H1 (cell line): Measurements from ENCODE around the gene AKR1C2.

Experiments
- CBX5 ChIP-seq: fragments of 300-800, 300-1000 bp; sonication (generic); IDR thresholded peaks from 2 replicates; pipeline ENCODE4 v1.7.1; 2016; ENCODE audit warnings: antibody characterized with exemption, low read length, low read depth
- CHD2 ChIP-seq: IDR thresholded peaks from 2 replicates; pipeline ENCODE4 v1.6.1; 2012; ENCODE audit warnings: low read length, improper control_type of control experiment
- EP300 ChIP-seq, 2 experiments: IDR thresholded peaks; 1 replicate in 1 of 2; 2 replicates in 1 of 2; pipeline ENCODE4 v1.6.1; 2011 to 2012; ENCODE audit warnings: low read depth in 2 of 2, low read length in 2 of 2, mild to moderate bottlenecking in 2 of 2, borderline replicate concordance in 1 of 2, inconsistent platforms in 1 of 2, moderate library complexity in 1 of 2
- EZH2 ChIP-seq: fragments of 200-600 bp; sonication (generic); IDR thresholded peaks from 2 replicates; pipeline ENCODE4 v1.7.1; 2012; ENCODE audit warnings: low read depth, mild to moderate bottlenecking, moderate library complexity, low read length, inconsistent platforms; ENCODE audit not compliant: severe bottlenecking
- NRF1 ChIP-seq: IDR thresholded peaks from 2 replicates; pipeline ENCODE4 v1.6.1; 2011; ENCODE audit warnings: mild to moderate bottlenecking, low read depth, low read length, improper control_type of control experiment
- POLR2A ChIP-seq, 2 experiments: IDR thresholded peaks; 1 replicate in 1 of 2; 2 replicates in 1 of 2; pipeline ENCODE4 v1.6.1; 2011; ENCODE audit warnings: low read depth in 2 of 2, low read length in 2 of 2, mild to moderate bottlenecking in 2 of 2; ENCODE audit errors: control extremely low read depth in 1 of 2
- POLR2AphosphoS5 ChIP-seq: IDR thresholded peaks from 2 replicates; pipeline ENCODE4 v1.6.1; 2011; ENCODE audit warnings: low read depth, low read length
- RXRA ChIP-seq: IDR thresholded peaks from 2 replicates; pipeline ENCODE4 v1.6.1; 2011; ENCODE audit warnings: low read depth, mild to moderate bottlenecking, low read length, moderate library complexity; ENCODE audit not compliant: insufficient read depth
- SAP30 ChIP-seq: fragments of 300-600 bp; sonication (generic); IDR thresholded peaks from 2 replicates; pipeline ENCODE4 v1.7.1; 2012; ENCODE audit warnings: low read length, moderate library complexity, mild to moderate bottlenecking, inconsistent platforms; ENCODE audit not compliant: insufficient read depth, insufficient replicate concordance
- SP2 ChIP-seq: IDR thresholded peaks from 2 replicates; pipeline ENCODE4 v1.6.1; 2012; ENCODE audit warnings: mild to moderate bottlenecking, low read length, inconsistent platforms
- TAF1 ChIP-seq: IDR thresholded peaks from 2 replicates; pipeline ENCODE4 v1.6.1; 2011; ENCODE audit warnings: mild to moderate bottlenecking, low read depth, low read length
- ZNF274 ChIP-seq: IDR thresholded peaks from 2 replicates; pipeline ENCODE4 v1.7.0; 2012; ENCODE audit warnings: low read length, borderline replicate concordance; ENCODE audit errors: extremely low read depth
- TF ChIP-seq, protein P1 (sequence below), 3 experiments: IDR thresholded peaks; 1 replicate in 2 of 3; 2 replicates in 1 of 3; pipeline versions ENCODE4 v1.5.1 to v1.6.1; 2011; ENCODE audit warnings: low read length in 3 of 3, mild to moderate bottlenecking in 3 of 3, inconsistent platforms in 2 of 3, low read depth in 1 of 3, moderate library complexity in 1 of 3; ENCODE audit not compliant: insufficient read depth in 1 of 3; ENCODE audit errors: control extremely low read depth in 1 of 3

DNA sequence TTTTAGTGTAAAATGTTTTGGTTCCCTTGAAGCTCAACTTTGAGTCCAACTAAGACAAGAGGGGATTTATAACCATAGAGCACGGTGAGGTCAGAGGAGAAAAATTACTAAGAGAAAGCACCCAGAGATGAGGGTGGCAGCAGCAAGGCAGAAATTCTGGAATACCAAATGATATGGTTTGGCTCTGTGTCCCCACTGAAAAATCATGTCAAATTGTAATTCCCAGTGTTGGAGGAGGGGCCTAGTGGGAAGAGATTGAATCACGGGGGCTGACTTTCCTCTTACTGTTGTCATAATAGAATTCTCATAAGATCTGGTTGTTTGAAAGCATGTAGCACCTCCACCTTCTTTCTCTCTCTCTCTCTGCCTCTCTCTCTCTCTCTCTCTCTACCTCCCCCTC is 59.8 kb downstream of the AKR1C2 start:
- TF ChIP-seq TAF1 (no peak), SP2 (no peak), CBX5 (no peak), CHD2 (no peak), EZH2 (no peak), POLR2AphosphoS5 (no peak), ZNF274 (no peak), EP300 (IDR thresholded peaks at IDR 0.05; ENCODE audit: borderline replicate concordance in 1 of 2, low read depth in 2 of 2, low read length in 2 of 2) (no peak), RXRA (no peak), POLR2A (IDR thresholded peaks at IDR 0.05; ENCODE audit: control extremely low read depth in 1 of 2, low read depth in 2 of 2, low read length in 2 of 2) (no peak), SAP30 (no peak), NRF1 (no peak)
- TF ChIP-seq, protein P1, sequence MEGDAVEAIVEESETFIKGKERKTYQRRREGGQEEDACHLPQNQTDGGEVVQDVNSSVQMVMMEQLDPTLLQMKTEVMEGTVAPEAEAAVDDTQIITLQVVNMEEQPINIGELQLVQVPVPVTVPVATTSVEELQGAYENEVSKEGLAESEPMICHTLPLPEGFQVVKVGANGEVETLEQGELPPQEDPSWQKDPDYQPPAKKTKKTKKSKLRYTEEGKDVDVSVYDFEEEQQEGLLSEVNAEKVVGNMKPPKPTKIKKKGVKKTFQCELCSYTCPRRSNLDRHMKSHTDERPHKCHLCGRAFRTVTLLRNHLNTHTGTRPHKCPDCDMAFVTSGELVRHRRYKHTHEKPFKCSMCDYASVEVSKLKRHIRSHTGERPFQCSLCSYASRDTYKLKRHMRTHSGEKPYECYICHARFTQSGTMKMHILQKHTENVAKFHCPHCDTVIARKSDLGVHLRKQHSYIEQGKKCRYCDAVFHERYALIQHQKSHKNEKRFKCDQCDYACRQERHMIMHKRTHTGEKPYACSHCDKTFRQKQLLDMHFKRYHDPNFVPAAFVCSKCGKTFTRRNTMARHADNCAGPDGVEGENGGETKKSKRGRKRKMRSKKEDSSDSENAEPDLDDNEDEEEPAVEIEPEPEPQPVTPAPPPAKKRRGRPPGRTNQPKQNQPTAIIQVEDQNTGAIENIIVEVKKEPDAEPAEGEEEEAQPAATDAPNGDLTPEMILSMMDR (IDR thresholded peaks at IDR 0.05; ENCODE audit: control extremely low read depth in 1 of 3, insufficient read depth in 1 of 3, low read depth in 1 of 3, low read length in 3 of 3): no peak
